ACC112 (cell line): ENCODE measurements around the gene RBM7.
A peak's percentile ranks its signal among the peaks of the same experiment; 100 is the strongest.

Experiments used
- H2AFZ ChIP-seq: fragments of 200-600 bp; sonication (generic); one replicate; pipeline ENCODE4 v1.6.0; 2017; ENCODE audit warnings: antibody characterized with exemption, low read length; ENCODE audit not compliant: unreplicated experiment
- H3K27ac ChIP-seq: fragments of 200-600 bp; sonication (generic); 2 replicates; pipeline ENCODE4 v1.5.1; 2014; ENCODE audit warnings: low read depth, mild to moderate bottlenecking, antibody characterized with exemption, low read length, moderate library complexity
- H3K27me3 ChIP-seq: fragments of 200-600 bp; sonication (generic); 2 replicates; pipeline ENCODE4 v1.6.1; 2014; ENCODE audit warnings: mild to moderate bottlenecking, antibody characterized with exemption, low read length, moderate library complexity, mixed read lengths; ENCODE audit not compliant: insufficient read depth
- H3K36me3 ChIP-seq: fragments of 200-600 bp; sonication (generic); 2 replicates; pipeline ENCODE4 v1.6.1; 2016; ENCODE audit warnings: mild to moderate bottlenecking, antibody characterized with exemption, low read length, moderate library complexity, mixed read lengths; ENCODE audit not compliant: insufficient read depth
- H3K4me1 ChIP-seq: fragments of 200-600 bp; sonication (generic); one replicate; pipeline ENCODE4 v1.6.1; 2016; ENCODE audit warnings: low read length, mixed read lengths; ENCODE audit not compliant: insufficient read depth, unreplicated experiment, control insufficient read depth
- H3K4me3 ChIP-seq: fragments of 200-600 bp; sonication (generic); 2 replicates; pipeline ENCODE4 v1.5.1; 2014; ENCODE audit warnings: mild to moderate bottlenecking, low read depth, low read length
- H3K79me2 ChIP-seq: fragments of 200-600 bp; sonication (generic); one replicate; pipeline ENCODE4 v1.6.0; 2016; ENCODE audit warnings: low read length; ENCODE audit not compliant: control insufficient read depth, unreplicated experiment, insufficient read depth

The RBM7 gene

DNA sequence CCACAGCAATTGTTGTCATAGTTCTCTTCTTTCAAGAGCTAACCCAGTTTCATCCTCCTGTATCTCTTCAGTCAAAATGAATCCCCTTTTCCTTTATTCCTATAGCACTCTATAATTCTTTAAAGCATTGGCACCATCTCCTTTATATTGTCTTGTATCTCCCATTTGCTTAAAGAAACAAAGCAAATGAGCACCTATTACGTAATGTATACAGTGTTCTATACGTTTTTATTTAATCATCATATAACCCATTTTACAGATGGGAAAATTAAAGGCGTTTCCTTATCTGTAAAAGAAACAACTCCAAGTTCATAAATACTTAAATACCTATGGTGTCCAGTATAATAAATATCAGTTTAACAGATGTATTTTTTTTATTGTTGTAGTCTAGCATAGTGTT, 32.4 kb downstream of the RBM7 start:
- Histone ChIP-seq H3K27me3 (no peaks in the 10 kb centered on the region), H3K36me3 (no peaks in the 10 kb centered on the region), H3K4me1 (no peaks in the 10 kb centered on the region), H3K4me3 (no peak overlapping the region), H3K79me2 (no peaks in the 10 kb centered on the region), H2AFZ (no peak overlapping the region), H3K27ac (no peak overlapping the region)

GRCh38 chr11:114433376-114433775, 32.9 kb downstream of the RBM7 start:
- H3K79me2 ChIP-seq = no peaks in the 10 kb centered on the region

GRCh38 chr11:114438303-114438702, 37.8 kb downstream of the RBM7 start:
- Histone ChIP-seq H2AFZ (peak overlapping the region; percentile 76), H3K36me3 (peaks cover 6% of the 10 kb centered on the region; the same call in 1 of the 2 replicates), H3K79me2 (peaks cover 36% of the 10 kb centered on the region), H3K27me3 (no peaks in the 10 kb centered on the region), H3K4me1 (peaks cover 23% of the 10 kb centered on the region), H3K27ac (no peak overlapping the region), H3K4me3 (no peak overlapping the region)

More at GRCh38 chr11:114433376-114433775, 32.9 kb downstream of the RBM7 start:
- H3K36me3 ChIP-seq = no peaks in the 10 kb centered on the region
- peaks cover 1% of the 10 kb centered on the region for H3K4me1 ChIP-seq
- H3K27ac ChIP-seq = no peak overlapping the region
- H2AFZ ChIP-seq = no peak overlapping the region
- H3K27me3 ChIP-seq = no peaks in the 10 kb centered on the region
- no peak overlapping the region for H3K4me3 ChIP-seq

DNA sequence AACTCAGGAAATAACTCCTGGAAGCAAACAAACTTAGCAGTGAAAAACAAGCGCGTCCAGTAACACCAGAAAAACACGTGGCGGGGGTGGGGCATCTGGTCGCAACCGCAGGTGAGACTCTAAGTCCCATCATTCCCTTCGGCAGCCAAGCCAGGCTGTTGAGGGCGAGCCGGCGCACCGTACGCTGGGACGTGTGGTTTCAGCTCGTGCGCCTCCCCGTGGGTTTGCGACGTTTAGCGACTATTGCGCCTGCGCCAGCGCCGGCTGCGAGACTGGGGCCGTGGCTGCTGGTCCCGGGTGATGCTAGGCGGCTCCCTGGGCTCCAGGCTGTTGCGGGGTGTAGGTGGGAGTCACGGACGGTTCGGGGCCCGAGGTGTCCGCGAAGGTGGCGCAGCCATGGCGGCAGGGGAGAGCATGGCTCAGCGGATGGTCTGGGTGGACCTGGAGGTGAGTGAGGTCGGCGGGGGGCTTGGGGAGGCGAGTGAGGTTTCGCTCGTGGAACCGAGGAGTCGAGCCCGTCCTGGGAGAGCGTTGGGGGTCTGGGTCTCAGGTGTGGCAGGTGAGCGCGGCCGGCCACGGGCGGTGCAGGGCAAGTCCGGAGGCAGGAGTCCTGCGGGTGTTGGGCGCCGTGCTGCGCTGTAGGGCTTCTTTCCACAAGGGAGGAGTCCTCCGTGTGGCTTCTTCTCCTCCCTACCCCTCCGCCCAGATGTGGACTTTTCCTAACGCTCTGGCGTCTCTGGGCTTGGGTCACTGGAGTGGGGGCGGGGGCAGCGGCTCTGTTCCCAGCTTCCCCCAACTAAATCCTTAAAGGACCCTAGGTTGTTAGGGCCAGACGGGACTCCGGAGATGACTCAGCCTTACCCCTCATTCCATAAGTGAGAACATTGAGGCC, 39.0 kb downstream of the RBM7 start, which contains the start of gene REXO2:
REXO2 (plus strand) TSS at position 239 of the 892 bp plus-strand sequence; CDS start at position 301, 62 bp downstream.
- Histone ChIP-seq H2AFZ (peak within 1 kb of the TSS; percentile 76), H3K4me1 (peaks cover 23% of the 10 kb centered on the region), H3K79me2 (peaks cover 48% of the 10 kb centered on the region), H3K36me3 (peaks cover 15% of the 10 kb centered on the region; the same call in 1 of the 2 replicates), H3K27ac (peak within 1 kb of the TSS; percentile 85), H3K27me3 (no peaks in the 10 kb centered on the region), H3K4me3 (peak within 1 kb of the TSS; percentile 88)

DNA sequence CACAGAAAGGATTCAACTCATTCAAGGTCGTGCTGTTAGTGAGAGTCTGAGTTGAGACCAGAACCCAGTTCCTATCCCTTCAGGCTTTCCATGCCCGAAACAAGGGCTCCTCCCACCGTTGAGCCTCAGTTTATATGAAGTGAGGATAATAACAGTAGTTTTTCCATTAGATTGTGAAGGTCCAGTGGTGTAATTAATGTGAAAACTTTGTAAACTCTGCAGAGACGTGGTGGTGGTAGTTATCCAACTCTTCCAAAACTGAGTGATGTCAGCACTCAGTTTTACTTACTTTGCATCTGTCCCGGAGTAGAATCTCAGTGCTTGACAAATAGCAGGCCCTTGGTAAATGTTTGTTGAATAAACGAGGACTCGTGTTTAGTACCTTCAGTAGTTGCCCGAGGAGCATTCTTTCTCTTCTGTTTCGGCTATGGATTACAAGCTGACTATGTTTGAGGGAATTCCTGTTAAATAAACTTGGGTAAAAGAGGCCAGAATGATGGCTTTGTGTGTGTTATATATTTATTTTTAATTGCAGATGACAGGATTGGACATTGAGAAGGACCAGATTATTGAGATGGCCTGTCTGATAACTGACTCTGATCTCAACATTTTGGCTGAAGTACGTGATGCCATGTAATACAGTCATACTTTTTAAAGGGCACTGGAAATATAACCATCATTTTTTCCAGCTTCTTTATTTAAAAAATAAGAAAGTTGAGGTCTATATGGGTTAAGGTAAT, 39.8 kb downstream of the RBM7 start:
- Histone ChIP-seq H3K27me3 (no peaks in the 10 kb centered on the region), H3K4me1 (peaks cover 23% of the 10 kb centered on the region), H3K27ac (peak overlapping the region; percentile 85), H3K4me3 (peak overlapping the region; percentile 88), H2AFZ (peak overlapping the region; percentile 55), H3K36me3 (peaks cover 23% of the 10 kb centered on the region; the same call in 1 of the 2 replicates), H3K79me2 (peaks cover 56% of the 10 kb centered on the region)

GRCh38 chr11:114440971-114441763, 40.7 kb downstream of the RBM7 start:
- peaks cover 23% of the 10 kb centered on the region for H3K4me1 ChIP-seq
- H3K79me2 ChIP-seq = peaks cover 64% of the 10 kb centered on the region
- H3K27me3 ChIP-seq = no peaks in the 10 kb centered on the region
- H2AFZ ChIP-seq = no peak overlapping the region
- peak overlapping the region; percentile 85 for H3K27ac ChIP-seq
- H3K4me3 ChIP-seq = peak overlapping the region; percentile 88
- peaks cover 32% of the 10 kb centered on the region; the same call in 1 of the 2 replicates for H3K36me3 ChIP-seq

GRCh38 chr11:114441921-114442320, 41.5 kb downstream of the RBM7 start:
- Histone ChIP-seq H3K27ac (no peak overlapping the region), H3K27me3 (no peaks in the 10 kb centered on the region), H3K4me3 (0 out of 2 replicates have a peak overlapping the region, but pooled peaks have one; percentile 88), H3K36me3 (peaks cover 34% of the 10 kb centered on the region; the same call in 1 of the 2 replicates), H3K79me2 (peaks cover 70% of the 10 kb centered on the region), H2AFZ (no peak overlapping the region), H3K4me1 (peaks cover 23% of the 10 kb centered on the region)

DNA sequence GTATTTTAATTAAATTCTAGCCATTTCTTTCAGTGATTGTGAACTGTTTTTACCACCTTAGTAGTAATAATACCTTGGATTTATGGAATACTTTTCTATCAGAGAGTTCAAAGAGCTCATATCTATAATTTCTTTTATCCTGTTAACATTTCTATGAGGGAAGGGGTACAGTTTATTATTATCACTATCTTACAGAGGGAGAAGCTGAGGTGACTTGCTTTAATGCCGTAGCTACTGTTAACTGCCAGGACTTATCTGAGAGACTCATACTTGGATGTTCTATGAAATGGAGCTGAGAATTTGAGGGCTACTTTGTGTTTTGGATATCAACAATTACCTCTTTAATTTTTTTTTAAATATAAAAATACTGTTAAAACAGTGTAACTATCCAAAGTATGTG, 42.1 kb downstream of the RBM7 start:
- Histone ChIP-seq H2AFZ (no peak overlapping the region), H3K4me3 (no peak overlapping the region), H3K4me1 (peaks cover 26% of the 10 kb centered on the region), H3K27ac (no peak overlapping the region), H3K27me3 (no peaks in the 10 kb centered on the region), H3K36me3 (peaks cover 37% of the 10 kb centered on the region), H3K79me2 (peaks cover 70% of the 10 kb centered on the region)

DNA sequence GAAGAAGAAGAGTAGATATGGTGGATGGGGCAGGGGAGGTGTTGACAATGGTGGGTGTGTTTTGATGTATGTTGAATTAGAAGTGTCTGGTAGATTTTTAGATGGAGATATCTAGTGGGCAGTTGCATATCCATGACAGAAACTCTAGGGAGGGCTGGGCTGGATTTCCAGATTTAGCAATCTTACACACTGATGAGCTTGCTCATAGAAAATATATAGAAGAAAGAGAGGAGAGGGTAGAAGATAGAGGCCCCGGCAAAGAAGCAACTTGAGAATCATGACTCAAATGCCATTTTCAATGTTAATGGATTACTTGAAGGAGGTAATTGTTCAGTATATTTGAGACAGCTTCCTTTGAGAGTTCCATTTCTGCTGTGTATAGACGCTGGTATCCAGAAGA, 47.0 kb downstream of the RBM7 start:
- H3K27ac ChIP-seq = peak overlapping the region; percentile 56
- no peaks in the 10 kb centered on the region for H3K27me3 ChIP-seq
- H3K36me3 ChIP-seq = peaks cover 69% of the 10 kb centered on the region
- H3K4me3 ChIP-seq = no peak overlapping the region
- peaks cover 19% of the 10 kb centered on the region for H3K4me1 ChIP-seq
- H3K79me2 ChIP-seq = peaks cover 65% of the 10 kb centered on the region
- no peak overlapping the region for H2AFZ ChIP-seq

DNA sequence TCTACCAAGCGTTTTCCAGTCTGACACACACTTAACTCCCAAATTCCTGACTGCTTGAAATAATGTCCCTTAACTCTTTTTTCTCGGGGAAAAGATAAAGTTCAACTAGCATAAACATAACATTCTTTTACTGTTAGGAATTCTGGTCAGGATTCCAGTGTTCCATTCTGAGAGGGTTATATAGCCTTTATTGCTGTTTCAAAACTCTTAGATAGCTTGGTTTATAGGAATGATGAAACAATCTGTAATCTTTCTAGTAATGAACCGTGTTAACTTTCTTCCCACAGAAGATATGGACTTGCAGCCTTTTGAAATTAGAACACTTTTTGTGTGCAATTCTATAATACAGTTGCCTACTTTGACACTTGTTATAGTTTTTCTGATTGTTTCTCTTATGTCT, 47.4 kb downstream of the RBM7 start:
- peaks cover 60% of the 10 kb centered on the region for H3K79me2 ChIP-seq

More for the DNA sequence above, 47.4 kb downstream of the RBM7 start:
- H3K27me3 ChIP-seq = no peaks in the 10 kb centered on the region
- no peak overlapping the region for H2AFZ ChIP-seq
- peak overlapping the region; percentile 56 for H3K27ac ChIP-seq
- H3K4me3 ChIP-seq = no peak overlapping the region
- H3K4me1 ChIP-seq = peaks cover 18% of the 10 kb centered on the region
- peaks cover 69% of the 10 kb centered on the region for H3K36me3 ChIP-seq
